ENCODE results near the gene IL16.
A peak's percentile ranks its signal among the peaks of the same experiment; 100 is the strongest.

Gene IL16

GRCh38 chr15:81278306-81279029 lies 81.8 kb downstream of the IL16 start:
- H4K20me1 ChIP-seq, result no peaks in the 10 kb centered on the region
- H3K27ac ChIP-seq, result no peak overlapping the region
- no peaks in the 10 kb centered on the region for H3K27me3 ChIP-seq
- TF ChIP-seq Cebpa-rat (IDR thresholded peaks at IDR 0.05), result no peak
- H3K4me2 ChIP-seq, result no peak overlapping the region
- no peak overlapping the region for H3K9ac ChIP-seq
- peaks cover 29% of the 10 kb centered on the region for H3K4me1 ChIP-seq
- H3K36me3 ChIP-seq, result no peaks in the 10 kb centered on the region
- H3K4me3 ChIP-seq, result no peak overlapping the region
- peaks cover 28% of the 10 kb centered on the region for H3K9me3 ChIP-seq

GRCh38 chr15:81279621-81280485 lies 83.2 kb downstream of the IL16 start:
- no peaks in the 10 kb centered on the region for H3K27me3 ChIP-seq
- TF ChIP-seq Cebpa-rat (IDR thresholded peaks at IDR 0.05), result no peak
- peaks cover 41% of the 10 kb centered on the region for H3K4me1 ChIP-seq
- no peak overlapping the region for H3K9ac ChIP-seq
- no peak overlapping the region for H3K27ac ChIP-seq
- no peak overlapping the region for H3K4me3 ChIP-seq
- no peaks in the 10 kb centered on the region for H3K36me3 ChIP-seq
- H3K9me3 ChIP-seq, result peaks cover 28% of the 10 kb centered on the region
- no peak overlapping the region for H3K4me2 ChIP-seq
- no peaks in the 10 kb centered on the region for H4K20me1 ChIP-seq

DNA sequence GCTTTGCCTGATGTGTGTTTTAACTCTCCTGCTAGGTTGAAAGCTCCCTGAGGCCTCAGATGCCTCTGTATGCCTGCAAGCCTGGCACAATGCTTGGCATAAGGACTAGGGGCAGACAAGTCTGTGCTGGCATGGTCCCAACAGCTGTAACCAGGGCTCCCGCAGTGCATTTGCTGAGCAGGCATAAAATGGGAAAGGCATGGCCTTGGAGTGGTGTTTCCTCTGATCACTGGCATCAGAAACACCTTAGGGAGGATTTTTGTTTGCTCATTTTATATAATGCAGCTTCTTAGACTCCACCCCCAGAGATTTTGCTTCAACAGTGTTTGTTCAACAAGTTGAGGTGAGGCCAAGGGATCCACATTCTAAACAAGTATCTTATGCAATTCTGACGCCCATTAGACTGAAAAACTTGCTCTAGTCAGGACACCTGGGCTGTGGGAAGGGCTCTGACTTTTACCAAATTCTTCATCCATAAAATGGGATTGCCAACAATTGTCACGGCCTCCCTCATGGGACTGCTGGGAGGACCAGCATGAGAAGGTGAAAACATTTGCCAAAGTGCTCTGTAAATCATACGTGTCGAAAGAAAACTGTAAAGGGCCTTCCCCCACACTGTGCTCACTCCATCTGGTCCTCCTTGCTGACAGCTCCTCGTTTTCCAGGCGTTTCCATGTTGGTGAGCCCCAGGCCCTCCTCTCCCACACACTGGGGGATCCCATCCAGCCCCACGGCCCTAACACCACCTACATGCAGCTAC lies 84.2 kb downstream of the IL16 start:
- Histone ChIP-seq H3K27me3 (no peaks in the 10 kb centered on the region), H3K4me3 (no peak overlapping the region), H3K9ac (no peak overlapping the region), H3K27ac (peak overlapping the region; percentile 23; the same call in 1 of the 2 replicates), H3K4me1 (peaks cover 45% of the 10 kb centered on the region), H3K36me3 (no peaks in the 10 kb centered on the region), H3K4me2 (no peak overlapping the region), H4K20me1 (no peaks in the 10 kb centered on the region), H3K9me3 (peaks cover 28% of the 10 kb centered on the region)
- TF ChIP-seq Cebpa-rat (IDR thresholded peaks at IDR 0.05), result no peak

DNA sequence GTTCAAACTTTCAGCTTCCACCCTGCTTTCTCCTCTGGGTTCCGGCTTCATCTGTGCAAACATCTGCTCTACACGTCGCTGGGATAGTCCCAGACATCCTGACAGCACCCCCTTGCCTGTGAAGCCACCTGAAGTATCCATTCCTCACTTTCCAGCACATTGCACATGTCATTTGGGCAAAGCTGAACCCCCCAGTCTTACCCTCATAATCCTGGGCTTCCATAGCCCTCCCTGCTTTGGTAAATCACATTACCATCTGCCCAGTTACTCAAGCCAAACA lies 84.7 kb downstream of the IL16 start:
- Histone ChIP-seq H3K4me3 (no peak overlapping the region), H3K4me2 (peak overlapping the region; percentile 4; the same call in 1 of the 2 replicates), H3K36me3 (no peaks in the 10 kb centered on the region), H3K4me1 (peaks cover 45% of the 10 kb centered on the region), H3K9ac (no peak overlapping the region), H3K27ac (peak overlapping the region; percentile 23; the same call in 1 of the 2 replicates), H3K9me3 (peaks cover 25% of the 10 kb centered on the region), H3K27me3 (no peaks in the 10 kb centered on the region), H4K20me1 (no peaks in the 10 kb centered on the region)
- TF ChIP-seq Cebpa-rat (IDR thresholded peaks at IDR 0.05), result no peak

DNA sequence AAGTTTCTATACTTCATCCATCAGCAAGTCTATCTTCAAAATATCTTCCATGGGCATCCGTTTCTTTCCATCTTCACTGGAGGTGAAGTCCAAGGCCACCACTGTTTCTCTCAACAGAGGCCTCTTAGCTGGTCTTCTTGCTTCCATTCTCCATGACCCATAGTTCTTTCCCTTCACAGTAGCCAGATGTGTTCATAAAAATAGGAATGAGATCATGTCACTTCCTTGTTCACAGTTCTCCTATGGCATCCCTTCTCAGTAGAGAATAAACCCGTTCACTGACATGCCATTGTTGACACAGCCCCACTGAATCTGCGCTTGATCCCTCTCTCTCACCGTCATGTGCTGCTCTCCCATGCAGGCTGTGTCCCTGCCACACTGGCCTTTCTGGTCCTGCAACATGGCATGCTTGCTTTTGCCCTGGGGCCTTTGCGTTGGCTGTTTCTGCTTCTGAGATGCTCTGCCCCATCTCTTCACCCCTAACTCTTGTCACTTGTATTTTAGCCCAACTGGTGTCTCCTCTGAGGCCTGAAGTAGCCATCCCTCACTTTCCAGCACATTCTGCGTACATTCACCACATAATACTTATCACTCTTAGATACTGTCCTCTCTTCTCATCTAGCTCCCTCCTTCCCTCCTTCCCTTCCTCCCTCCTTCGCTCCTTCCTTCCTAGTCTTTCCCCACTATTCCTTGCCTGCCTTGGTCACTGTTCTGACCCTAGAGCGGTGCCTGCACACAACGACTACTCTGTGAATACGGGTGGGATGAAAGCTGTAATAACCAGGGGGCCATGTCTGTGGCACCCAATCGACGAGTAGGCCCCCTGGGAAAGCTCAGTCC lies 85.3 kb downstream of the IL16 start:
- Histone ChIP-seq H3K4me1 (peaks cover 49% of the 10 kb centered on the region), H3K9ac (no peak overlapping the region), H3K36me3 (no peaks in the 10 kb centered on the region), H3K9me3 (peaks cover 19% of the 10 kb centered on the region), H3K27ac (no peak overlapping the region), H3K4me2 (peak overlapping the region; percentile 4; the same call in 1 of the 2 replicates), H3K27me3 (no peaks in the 10 kb centered on the region), H4K20me1 (no peaks in the 10 kb centered on the region), H3K4me3 (no peak overlapping the region)
- no peak for TF ChIP-seq Cebpa-rat (IDR thresholded peaks at IDR 0.05)

DNA sequence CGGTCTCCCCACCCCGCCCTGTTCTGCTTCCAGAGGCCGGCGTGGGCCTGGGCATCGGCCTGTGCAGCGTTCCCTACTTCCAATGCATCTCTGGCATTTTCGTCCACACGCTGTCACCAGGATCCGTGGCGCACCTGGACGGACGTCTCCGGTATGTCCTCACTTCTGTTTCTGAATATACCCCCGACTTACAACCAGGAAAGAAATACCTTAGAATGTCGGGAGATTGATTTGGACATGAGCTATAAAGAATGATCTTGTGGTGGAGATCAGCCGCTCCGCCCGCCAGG lies 85.9 kb downstream of the IL16 start:
- TF ChIP-seq Cebpa-rat (IDR thresholded peaks at IDR 0.05), result no peak
- H3K9ac ChIP-seq, result no peak overlapping the region
- H3K4me1 ChIP-seq, result peaks cover 55% of the 10 kb centered on the region

GRCh38 chr15:81282911-81283310 lies 86.2 kb downstream of the IL16 start:
- TF ChIP-seq Cebpa-rat (IDR thresholded peaks at IDR 0.05), result no peak
- Histone ChIP-seq H3K27ac (peak overlapping the region; percentile 23; the same call in 1 of the 2 replicates), H3K27me3 (no peaks in the 10 kb centered on the region), H3K4me1 (peaks cover 59% of the 10 kb centered on the region), H3K9ac (no peak overlapping the region), H3K36me3 (no peaks in the 10 kb centered on the region), H3K4me2 (no peak overlapping the region), H3K9me3 (peaks cover 10% of the 10 kb centered on the region), H3K4me3 (no peak overlapping the region), H4K20me1 (no peaks in the 10 kb centered on the region)

More for the DNA sequence above, 85.9 kb downstream of the IL16 start:
- no peak overlapping the region for H3K4me3 ChIP-seq
- H3K27ac ChIP-seq, result no peak overlapping the region
- no peaks in the 10 kb centered on the region for H3K36me3 ChIP-seq
- no peaks in the 10 kb centered on the region for H4K20me1 ChIP-seq
- no peak overlapping the region for H3K4me2 ChIP-seq
- no peaks in the 10 kb centered on the region for H3K27me3 ChIP-seq
- peaks cover 13% of the 10 kb centered on the region for H3K9me3 ChIP-seq

DNA sequence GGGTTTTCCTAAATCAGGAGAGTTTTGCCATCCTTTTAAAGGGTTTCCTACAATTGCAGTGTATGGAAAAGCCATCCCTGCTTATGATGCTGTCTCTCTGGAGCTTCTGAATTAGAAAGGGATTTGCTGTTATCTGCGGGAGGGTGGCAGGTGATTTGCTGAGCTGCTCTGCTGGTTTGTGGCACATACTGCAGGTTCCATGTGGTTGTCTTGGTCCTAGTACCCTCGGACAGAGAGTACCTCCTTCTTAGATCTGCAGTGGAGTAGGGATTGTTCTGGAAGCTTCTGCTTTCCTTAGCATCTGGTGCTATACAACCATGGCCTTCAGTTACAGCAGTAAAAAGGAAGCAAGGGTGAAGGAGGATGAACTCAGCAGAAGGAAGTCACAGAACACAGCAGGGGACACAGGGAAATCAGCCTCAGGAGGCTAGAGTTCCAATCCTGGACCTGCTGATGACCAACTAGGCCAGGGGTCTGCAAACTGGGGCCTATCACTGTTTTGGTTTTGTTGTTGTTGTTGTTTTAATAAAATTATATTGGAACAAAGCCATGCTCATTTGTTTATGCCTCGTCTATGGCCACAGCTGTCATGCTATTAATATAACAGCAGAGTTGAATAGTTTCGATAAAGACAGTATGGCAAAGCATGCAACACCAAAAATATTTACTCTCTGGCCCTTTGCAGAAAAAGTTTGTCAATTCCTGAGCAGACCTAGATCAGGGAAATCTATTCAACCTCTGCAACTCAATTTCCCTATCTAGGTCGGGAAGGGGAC lies 87.8 kb downstream of the IL16 start:
- H3K9ac ChIP-seq, result 0 out of 2 replicates have a peak overlapping the region, but pooled peaks have one; percentile 16
- no peak for TF ChIP-seq Cebpa-rat (IDR thresholded peaks at IDR 0.05)
- H4K20me1 ChIP-seq, result no peaks in the 10 kb centered on the region
- H3K27ac ChIP-seq, result peak overlapping the region; percentile 71
- no peaks in the 10 kb centered on the region for H3K36me3 ChIP-seq
- no peaks in the 10 kb centered on the region for H3K27me3 ChIP-seq
- H3K4me1 ChIP-seq, result peaks cover 72% of the 10 kb centered on the region
- H3K4me3 ChIP-seq, result no peak overlapping the region
- no peaks in the 10 kb centered on the region for H3K9me3 ChIP-seq
- H3K4me2 ChIP-seq, result peak overlapping the region; percentile 64

Measured in BLaER1 (cell line).